ENCODE results near the gene DNAJC28.

DNA sequence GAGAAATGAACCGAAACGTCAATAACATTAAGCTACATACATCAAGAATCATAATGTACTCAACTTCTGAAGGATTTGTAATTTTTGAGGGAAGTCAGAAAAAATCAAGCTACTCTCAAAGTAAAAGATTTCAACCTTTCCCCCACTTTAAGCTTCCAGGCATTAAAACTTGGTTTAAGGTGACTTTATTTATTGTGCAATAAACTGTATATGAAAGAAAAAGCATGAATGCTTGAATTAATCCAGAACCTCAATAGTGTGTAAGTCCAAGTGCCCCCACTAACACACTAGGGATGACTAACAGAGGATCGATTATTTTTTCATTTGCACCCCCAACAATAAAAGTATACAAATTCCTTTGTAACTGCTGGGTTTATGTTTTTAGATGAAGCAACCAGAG is 39.5 kb upstream of the DNAJC28 start:
- TF ChIP-seq POLR2AphosphoS5 (IDR thresholded peaks at IDR 0.05; ENCODE audit: low read depth, low read length) (no peak), TAF1 (IDR thresholded peaks at IDR 0.05; ENCODE audit: borderline replicate concordance, insufficient read depth, low read length) (no peak), SIN3A (IDR thresholded peaks at IDR 0.05; ENCODE audit: borderline replicate concordance, insufficient read depth, low read length) (no peak)

Data from PFSK-1 (cell line).